ENCODE measurements around the gene MBD2. TPM values are rescaled to one million over a fixed set of nuclear protein-coding genes. Genes with fewer than 3 reads are reported as not detected.

Gene MBD2
- total RNA-seq, 4 donors from 2014 or later: 54.2 to 63.5 (median 59.5) TPM

GRCh38 chr18:54202851-54203250 lies 21.6 kb downstream of the MBD2 start:
- WGBS, 2 donors: 85 to 90% methylated on average over 4 of the region's 4 CpGs
- intact Hi-C loops (cut with DNase I; ENCODE audit: low total_unique reads): no loop called here
- H3K4me3 ChIP-seq (ENCODE audit: low read depth, poor library complexity, severe bottlenecking): no peak overlapping the region
- DNase-seq (ENCODE audit: low spot score in 2 of 2): no peak
- TF ChIP-seq CTCF (IDR thresholded peaks at IDR 0.05) (no peak), POLR2A (IDR thresholded peaks at IDR 0.05) (no peak)

- no peak for DNase-seq (ENCODE audit: low spot score in 2 of 2)
- 92 to 93% methylated on average over 3 of the region's 3 CpGs for WGBS, 2 donors
- H3K4me3 ChIP-seq (ENCODE audit: low read depth, poor library complexity, severe bottlenecking): no peak overlapping the region
- intact Hi-C loops (cut with DNase I; ENCODE audit: low total_unique reads): no loop called here
- TF ChIP-seq CTCF (IDR thresholded peaks at IDR 0.05) (no peak), POLR2A (IDR thresholded peaks at IDR 0.05) (no peak)
Measured at GRCh38 chr18:54197747-54198411, 26.6 kb downstream of the MBD2 start.

GRCh38 chr18:54193786-54194185 lies 30.7 kb downstream of the MBD2 start:
- intact Hi-C loops (cut with DNase I; ENCODE audit: low total_unique reads): no loop called here
- DNase-seq (ENCODE audit: low spot score in 2 of 2): no peak
- WGBS, 2 donors: 88 to 89% methylated on average over 2 of the region's 2 CpGs
- TF ChIP-seq CTCF (IDR thresholded peaks at IDR 0.05) (no peak), POLR2A (IDR thresholded peaks at IDR 0.05) (no peak)
- no peak overlapping the region for H3K4me3 ChIP-seq (ENCODE audit: low read depth, poor library complexity, severe bottlenecking)

GRCh38 chr18:54192900-54193299 lies 31.6 kb downstream of the MBD2 start:
- 49 to 52% methylated on average over 3 of the region's 3 CpGs for WGBS, 2 donors
- TF ChIP-seq POLR2A (IDR thresholded peaks at IDR 0.05) (no peak), CTCF (IDR thresholded peaks at IDR 0.05) (no peak)
- intact Hi-C loops (cut with DNase I; ENCODE audit: low total_unique reads): no loop called here
- H3K4me3 ChIP-seq (ENCODE audit: low read depth, poor library complexity, severe bottlenecking): no peak overlapping the region
- no peak for DNase-seq (ENCODE audit: low spot score in 2 of 2)

GRCh38 chr18:54192415-54192814 lies 32.1 kb downstream of the MBD2 start:
- no peak for TF ChIP-seq CTCF (IDR thresholded peaks at IDR 0.05)
- no peak for TF ChIP-seq POLR2A (IDR thresholded peaks at IDR 0.05)
- DNase-seq (ENCODE audit: low spot score in 2 of 2): no peak
- WGBS, 2 donors: 74 to 80% methylated on average over 4 of the region's 4 CpGs
- intact Hi-C loops (cut with DNase I; ENCODE audit: low total_unique reads): no loop called here
- no peak overlapping the region for H3K4me3 ChIP-seq (ENCODE audit: low read depth, poor library complexity, severe bottlenecking)

- H3K4me3 ChIP-seq (ENCODE audit: low read depth, poor library complexity, severe bottlenecking): no peak overlapping the region
- DNase-seq (ENCODE audit: low spot score in 2 of 2): no peak
- intact Hi-C loops (cut with DNase I; ENCODE audit: low total_unique reads): no loop called here
- TF ChIP-seq CTCF (IDR thresholded peaks at IDR 0.05) (no peak), POLR2A (IDR thresholded peaks at IDR 0.05) (no peak)
Measured at GRCh38 chr18:54191352-54191751, 33.1 kb downstream of the MBD2 start.
